ENCODE measurements around the gene TRIM33.

The TRIM33 gene

DNA sequence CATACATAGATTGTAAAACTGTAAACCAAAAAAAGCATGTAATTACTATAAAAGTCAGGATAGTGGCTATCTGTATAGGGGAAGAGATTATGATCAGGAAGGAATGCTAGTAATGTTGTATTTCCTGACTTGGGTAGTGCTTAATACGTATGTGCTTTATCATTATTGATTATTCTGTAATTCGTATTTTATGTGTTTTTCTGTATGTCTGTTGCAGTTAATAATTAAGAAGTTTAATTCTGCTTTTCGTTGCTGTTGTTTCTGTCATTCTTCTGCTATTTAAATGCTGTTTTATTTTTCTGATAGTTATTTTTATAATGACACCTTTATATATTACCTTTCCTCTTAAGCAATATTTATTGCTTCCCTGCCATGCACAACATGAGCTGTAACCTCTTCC is 29.3 kb upstream of the TRIM33 start:
- TF ChIP-seq EZH2phosphoT487 (IDR thresholded peaks at IDR 0.05; ENCODE audit: borderline replicate concordance, low read length) (no peak), CTCF (IDR thresholded peaks at IDR 0.05; ENCODE audit: low read depth, low read length, poor library complexity, severe bottlenecking) (no peak)

GRCh38 chr1:114536043-114536442 is 25.0 kb upstream of the TRIM33 start:
- TF ChIP-seq CTCF (IDR thresholded peaks at IDR 0.05; ENCODE audit: low read depth, low read length, poor library complexity, severe bottlenecking) (no peak), EZH2phosphoT487 (IDR thresholded peaks at IDR 0.05; ENCODE audit: borderline replicate concordance, low read length) (no peak)
- Histone ChIP-seq H3F3A (ENCODE audit: control insufficient read depth, insufficient read depth) (no peaks in the 10 kb centered on the region), H3K4me2 (ENCODE audit: low read length) (no peak overlapping the region), H3K4me1 (ENCODE audit: control insufficient read depth, low read length) (no peaks in the 10 kb centered on the region), H3K36me3 (ENCODE audit: control insufficient read depth, low read length) (no peaks in the 10 kb centered on the region), H3K4me3 (ENCODE audit: low read length) (no peak overlapping the region), H3K9me2 (replicated peaks; ENCODE audit: control insufficient read depth, low read length) (no peaks in the 10 kb centered on the region), H4K20me1 (ENCODE audit: control insufficient read depth, insufficient read depth, low read depth, low read length) (no peaks in the 10 kb centered on the region), H3K27me3 (ENCODE audit: control insufficient read depth, low read length) (0 out of 2 replicates have a peak, but pooled peaks cover 6% of the 10 kb centered on the region), H3K79me2 (ENCODE audit: control insufficient read depth, low read length) (no peaks in the 10 kb centered on the region), H3K9me3 (ENCODE audit: control insufficient read depth, insufficient read depth, low read length) (no peaks in the 10 kb centered on the region), H3K27ac (ENCODE audit: low read depth, low read length) (no peak overlapping the region)

More for the DNA sequence above, 29.3 kb upstream of the TRIM33 start:
- Histone ChIP-seq H3K27ac (ENCODE audit: low read depth, low read length) (no peak overlapping the region), H3K27me3 (ENCODE audit: control insufficient read depth, low read length) (0 out of 2 replicates have a peak, but pooled peaks cover 6% of the 10 kb centered on the region), H3K4me3 (ENCODE audit: low read length) (no peak overlapping the region), H3K4me1 (ENCODE audit: control insufficient read depth, low read length) (no peaks in the 10 kb centered on the region), H4K20me1 (ENCODE audit: control insufficient read depth, insufficient read depth, low read depth, low read length) (no peaks in the 10 kb centered on the region), H3F3A (ENCODE audit: control insufficient read depth, insufficient read depth) (no peaks in the 10 kb centered on the region), H3K79me2 (ENCODE audit: control insufficient read depth, low read length) (no peaks in the 10 kb centered on the region), H3K4me2 (ENCODE audit: low read length) (no peak overlapping the region), H3K9me3 (ENCODE audit: control insufficient read depth, insufficient read depth, low read length) (no peaks in the 10 kb centered on the region), H3K9me2 (replicated peaks; ENCODE audit: control insufficient read depth, low read length) (no peaks in the 10 kb centered on the region), H3K36me3 (ENCODE audit: control insufficient read depth, low read length) (no peaks in the 10 kb centered on the region)

GRCh38 chr1:114535401-114535800 is 24.4 kb upstream of the TRIM33 start:
- Histone ChIP-seq H3F3A (ENCODE audit: control insufficient read depth, insufficient read depth) (no peaks in the 10 kb centered on the region), H3K36me3 (ENCODE audit: control insufficient read depth, low read length) (no peaks in the 10 kb centered on the region), H3K27me3 (ENCODE audit: control insufficient read depth, low read length) (0 out of 2 replicates have a peak, but pooled peaks cover 3% of the 10 kb centered on the region), H3K4me2 (ENCODE audit: low read length) (no peak overlapping the region), H4K20me1 (ENCODE audit: control insufficient read depth, insufficient read depth, low read depth, low read length) (no peaks in the 10 kb centered on the region), H3K4me1 (ENCODE audit: control insufficient read depth, low read length) (no peaks in the 10 kb centered on the region), H3K27ac (ENCODE audit: low read depth, low read length) (no peak overlapping the region), H3K9me2 (replicated peaks; ENCODE audit: control insufficient read depth, low read length) (no peaks in the 10 kb centered on the region), H3K9me3 (ENCODE audit: control insufficient read depth, insufficient read depth, low read length) (no peaks in the 10 kb centered on the region), H3K79me2 (ENCODE audit: control insufficient read depth, low read length) (no peaks in the 10 kb centered on the region), H3K4me3 (ENCODE audit: low read length) (no peak overlapping the region)
- no peak for TF ChIP-seq CTCF (IDR thresholded peaks at IDR 0.05; ENCODE audit: low read depth, low read length, poor library complexity, severe bottlenecking)
- TF ChIP-seq EZH2phosphoT487 (IDR thresholded peaks at IDR 0.05; ENCODE audit: borderline replicate concordance, low read length): no peak

Data from DOHH2 (cell line).